Endothelial cell of umbilical vein (primary cell): Measurements from ENCODE around the gene KRT77. TPM values are rescaled to one million over a fixed set of nuclear protein-coding genes. Genes with fewer than 3 reads are reported as not detected.

Source experiments
- BruUV-seq: library from RNA; stranded (reverse); fragments of 400-500 nt; replicated peaks from 2 replicates; lab custom pipeline; 2021; lab: Mats Ljungman, UMichigan
- CTCF ChIA-PET: fragments of 300-600, 350-600 bp; sonication (Branson Sonifier 250); formaldehyde crosslinking; loops from one replicate; lab custom pipeline; 2021; ENCODE audit warnings: antibody characterized with exemption, inconsistent platforms; lab: Charles Lee
- POLR2A ChIA-PET: fragments of 300-600, 350-600 bp; sonication (Branson Sonifier 250); formaldehyde crosslinking; loops from one replicate; lab custom pipeline; 2021; ENCODE audit warnings: antibody characterized with exemption, inconsistent platforms; lab: Charles Lee
- DNase-seq: peaks from one replicate; pipeline ENCODE4 v3.0.0-alpha.2; 2011; ENCODE audit warnings: low read depth, low spot score
- FAIRE-seq: peaks from 2 replicates; lab custom pipeline; 2011; peaks lifted over from hg19 to GRCh38; lab: Jason Lieb, UNC
- H2AFZ ChIP-seq: 2 replicates; pipeline ENCODE4 v1.6.0; 2012; ENCODE audit warnings: low read depth, low read length, control low read depth, inconsistent platforms
- H3K27ac ChIP-seq: 2 replicates; pipeline ENCODE4 v1.5.1; 2011; ENCODE audit warnings: low read depth, mild to moderate bottlenecking, control low read depth, low read length, moderate library complexity; ENCODE audit not compliant: insufficient read depth
- H3K27me3 ChIP-seq, 2 experiments: 2 replicates each; pipeline versions ENCODE4 v1.6.0 to v1.6.1; 2011; ENCODE audit warnings: low read length in 2 of 2, mixed read lengths in 1 of 2; ENCODE audit not compliant: control insufficient read depth in 2 of 2, insufficient read depth in 2 of 2
- H3K36me3 ChIP-seq, 2 experiments: 2 replicates in 1 of 2; 3 replicates in 1 of 2; pipeline ENCODE4 v1.5.1; 2011; ENCODE audit warnings: low read length in 2 of 2, mild to moderate bottlenecking in 1 of 2, moderate library complexity in 1 of 2; ENCODE audit not compliant: control insufficient read depth in 2 of 2, insufficient read depth in 2 of 2; ENCODE audit errors: extremely low read depth in 1 of 2
- H3K4me1 ChIP-seq: 3 replicates; pipeline ENCODE4 v1.5.1; 2011; ENCODE audit warnings: mild to moderate bottlenecking, low read length; ENCODE audit not compliant: control insufficient read depth, insufficient read depth; ENCODE audit errors: extremely low read depth
- H3K4me2 ChIP-seq: 2 replicates; pipeline ENCODE4 v1.6.1; 2011; ENCODE audit warnings: low read length, control low read depth, mixed read lengths; ENCODE audit not compliant: insufficient read depth
- H3K4me3 ChIP-seq, 3 experiments: fragments of 200-600 bp in 1 of 3; sonication (generic), shearing (Covaris generic) in 1 of 3; replicated peaks in 1 of 3; 2 replicates each; pipeline ENCODE4 v1.5.1; 2011 to 2016; ENCODE audit warnings: control low read depth in 3 of 3, low read length in 3 of 3, mild to moderate bottlenecking in 2 of 3, inconsistent platforms in 1 of 3, low read depth in 1 of 3, moderate library complexity in 1 of 3; ENCODE audit not compliant: insufficient read depth in 1 of 3
- H3K79me2 ChIP-seq: 2 replicates; pipeline ENCODE4 v1.6.0; 2012; ENCODE audit warnings: low read length, inconsistent platforms; ENCODE audit not compliant: control insufficient read depth, insufficient read depth
- H3K9ac ChIP-seq: replicated peaks from 2 replicates; pipeline ENCODE3; 2011; ENCODE audit warnings: low read length, control low read depth; ENCODE audit not compliant: insufficient read depth; ENCODE audit errors: extremely low read depth
- H3K9me1 ChIP-seq: replicated peaks from 3 replicates; pipeline ENCODE4 v1.6.0; 2011; ENCODE audit warnings: mild to moderate bottlenecking, low read length; ENCODE audit not compliant: control insufficient read depth, insufficient read depth; ENCODE audit errors: extremely low read depth
- H3K9me3 ChIP-seq: replicated peaks from 2 replicates; pipeline ENCODE4 v1.5.1; 2012; ENCODE audit warnings: low read length, inconsistent platforms; ENCODE audit not compliant: control insufficient read depth, insufficient read depth
- H4K20me1 ChIP-seq: replicated peaks from 2 replicates; pipeline ENCODE3; 2011; ENCODE audit warnings: mild to moderate bottlenecking, low read length; ENCODE audit not compliant: control insufficient read depth, insufficient read depth; ENCODE audit errors: extremely low read depth
- CTCF ChIP-seq, 2 donors: IDR thresholded peaks; 1 replicate in 1 of 2; 2 replicates in 1 of 2; pipeline ENCODE4 v1.5.1; 2011; ENCODE audit warnings: low read length in 2 of 2, mild to moderate bottlenecking in 2 of 2, moderate library complexity in 2 of 2, control low read depth in 1 of 2, inconsistent platforms in 1 of 2, low read depth in 1 of 2; ENCODE audit not compliant: insufficient read depth in 1 of 2; ENCODE audit errors: extremely low read depth in 1 of 2
- EZH2 ChIP-seq: IDR thresholded peaks from 2 replicates; pipeline ENCODE4 v1.6.1; 2012; ENCODE audit warnings: borderline replicate concordance, low read depth, mild to moderate bottlenecking, moderate library complexity, low read length, inconsistent platforms; ENCODE audit not compliant: severe bottlenecking
- FOS ChIP-seq: IDR thresholded peaks from 2 replicates; pipeline ENCODE4 v1.6.1; 2011; ENCODE audit warnings: mild to moderate bottlenecking, low read length, moderate library complexity, borderline replicate concordance; ENCODE audit not compliant: insufficient read depth
- GATA2 ChIP-seq: IDR thresholded peaks from 2 replicates; pipeline ENCODE4 v1.7.0; 2011; ENCODE audit warnings: low read depth, mild to moderate bottlenecking, moderate library complexity, mixed read lengths, low read length; ENCODE audit not compliant: insufficient read length, insufficient read depth
- JUN ChIP-seq: IDR thresholded peaks from 2 replicates; pipeline ENCODE4 v1.6.1; 2011; ENCODE audit warnings: borderline replicate concordance, low read depth; ENCODE audit not compliant: insufficient read length, insufficient read depth
- MAX ChIP-seq: IDR thresholded peaks from 2 replicates; pipeline ENCODE4 v1.6.1; 2011; ENCODE audit not compliant: insufficient read depth, insufficient read length
- MYC ChIP-seq: IDR thresholded peaks from one replicate; pipeline ENCODE4 v1.6.1; 2011; ENCODE audit warnings: mild to moderate bottlenecking, low read depth, low read length
- dilution Hi-C: fragments of 300-500 bp; cut with MboI; formaldehyde crosslinking; loops from one replicate; pipeline ENCODE4 v1.15.0; 2019; ENCODE audit warnings: low sequenced_read_pairs; ENCODE audit not compliant: extremely low pct_ligation_motif_present
- intact Hi-C: fragments of 100-400 bp; cut with micrococcal nuclease; formaldehyde crosslinking; loops from one replicate; pipeline ENCODE4 v1.10.0; 2022
- polyA plus RNA-seq, 4 experiments: library from polyadenylated mRNA; depleted of rRNA in 3 of 4; stranded (reverse) in 3 of 4; unstranded in 1 of 4; fragments of >200 nt; gene quantifications; 2 replicates each; pipeline versions ENCODE4 v1.2.1 to v1.2.3, GENCODE V29; 2011 to 2012; ENCODE audit warnings: missing spikeins in 1 of 4
- total RNA-seq: library from RNA; stranded (reverse); gene quantifications from 2 replicates; pipeline ENCODE4 v1.2.3, GENCODE V29; 2021

Gene KRT77
- total and polyA plus RNA-seq, 2 donors (not counting 3 experiments of a cell fraction or from before 2014, with no cell fraction given), result not detected

- no peak overlapping the region for H3K4me2 ChIP-seq
- dilution Hi-C loops (no loop called here), intact Hi-C loops (loop anchor here (5.0 to 10.0 kb wide), 2 partner anchors 174 to 291 kb away; no protein-coding TSS in a partner anchor)
- H3K4me1 ChIP-seq, result no peaks in the 10 kb centered on the region
- H3K9me3 ChIP-seq, result no peaks in the 10 kb centered on the region
- no peaks in the 10 kb centered on the region for H3K36me3 ChIP-seq
- H3K79me2 ChIP-seq, result no peaks in the 10 kb centered on the region
- no TSS peak for BruUV-seq
- FAIRE-seq (no peak), DNase-seq (no peak)
- no peak overlapping the region for H2AFZ ChIP-seq
- H4K20me1 ChIP-seq, result no peaks in the 10 kb centered on the region
- H3K27ac ChIP-seq, result no peak overlapping the region
- ChIA-PET CTCF (interaction anchor here (0.8 to 1.3 kb wide), 3 partner anchors 26 to 180 kb away, joined by 3 read pairs; no protein-coding TSS in a partner anchor), POLR2A (no interaction called here)
- H3K27me3 ChIP-seq, result peaks cover 25 to 40% of the 10 kb centered on the region in 2 experiments
- no peak overlapping the region for H3K9ac ChIP-seq
- H3K9me1 ChIP-seq, result no peaks in the 10 kb centered on the region
- TF ChIP-seq FOS (no peak), GATA2 (no peak), EZH2 (peak; percentile 32), MAX (no peak), JUN (no peak), MYC (no peak), CTCF (IDR thresholded peaks at IDR 0.05; ENCODE audit: extremely low read depth in 1 of 2, insufficient read depth in 1 of 2, low read depth in 1 of 2, low read length in 2 of 2) (no peak)
- H3K4me3 ChIP-seq, result no peak overlapping the region
Observed at GRCh38 chr12:52691076-52691840, 12.1 kb downstream of the KRT77 start.
